H9 (cell line): ENCODE data around the gene NACC1. TPM values are rescaled to one million over a fixed set of nuclear protein-coding genes. Genes with fewer than 3 reads are reported as not detected.

Source experiments
- DNase-seq: peaks from one replicate; pipeline ENCODE4 v3.0.0-alpha.2; 2017
- H2AFZ ChIP-seq: one replicate; pipeline ENCODE4 v1.6.1; 2013; ENCODE audit warnings: mild to moderate bottlenecking, low read length, control low read depth, moderate library complexity
- H2AK5ac ChIP-seq: 2 replicates; pipeline ENCODE4 v1.6.1; 2013; ENCODE audit warnings: low read length, control low read depth, mixed read lengths; ENCODE audit not compliant: insufficient read length
- H2BK120ac ChIP-seq: one replicate; pipeline ENCODE4 v1.6.1; 2013; ENCODE audit warnings: low read depth, mild to moderate bottlenecking, low read length, control low read depth, inconsistent platforms; ENCODE audit not compliant: poor library complexity, severe bottlenecking
- H2BK12ac ChIP-seq: 2 replicates; pipeline ENCODE4 v1.6.1; 2013; ENCODE audit warnings: low read length, control low read depth, mixed read lengths, low read depth; ENCODE audit not compliant: insufficient read length
- H2BK15ac ChIP-seq: 2 replicates; pipeline ENCODE4 v1.6.1; 2013; ENCODE audit warnings: low read depth, low read length, control low read depth
- H2BK20ac ChIP-seq: one replicate; pipeline ENCODE4 v1.6.1; 2013; ENCODE audit warnings: low read depth, mild to moderate bottlenecking, low read length, control low read depth, inconsistent platforms; ENCODE audit not compliant: poor library complexity, severe bottlenecking
- H2BK5ac ChIP-seq: 2 replicates; pipeline ENCODE4 v1.6.1; 2013; ENCODE audit warnings: low read length, control low read depth, mixed read lengths; ENCODE audit not compliant: insufficient read length
- H3K14ac ChIP-seq: 2 replicates; pipeline ENCODE4 v1.6.1; 2013; ENCODE audit warnings: low read length, control low read depth; ENCODE audit not compliant: insufficient read depth
- H3K18ac ChIP-seq: 2 replicates; pipeline ENCODE4 v1.6.1; 2013; ENCODE audit warnings: low read depth, mild to moderate bottlenecking, mixed read lengths, low read length, control low read depth; ENCODE audit not compliant: insufficient read length
- H3K23ac ChIP-seq: 2 replicates; pipeline ENCODE4 v1.6.1; 2013; ENCODE audit warnings: low read length, control low read depth, mixed read lengths, low read depth; ENCODE audit not compliant: insufficient read length
- H3K23me2 ChIP-seq: 2 replicates; pipeline ENCODE4 v1.6.1; 2013; ENCODE audit warnings: low read depth, mild to moderate bottlenecking, mixed read lengths, low read length, control low read depth; ENCODE audit not compliant: insufficient read length, poor library complexity, severe bottlenecking
- H3K27ac ChIP-seq: 2 replicates; pipeline ENCODE4 v1.5.1; 2013; ENCODE audit warnings: low read length, control low read depth, mixed read lengths, low read depth; ENCODE audit not compliant: insufficient read length
- H3K27me3 ChIP-seq: 2 replicates; pipeline ENCODE4 v1.6.1; 2013; ENCODE audit warnings: low read length, control low read depth, inconsistent platforms; ENCODE audit not compliant: insufficient read depth
- H3K4ac ChIP-seq: 2 replicates; pipeline ENCODE4 v1.6.1; 2013; ENCODE audit warnings: low read depth, mild to moderate bottlenecking, control low read depth, inconsistent platforms, low read length, moderate library complexity
- H3K4me1 ChIP-seq: 2 replicates; pipeline ENCODE4 v1.6.1; 2013; ENCODE audit warnings: low read length, control low read depth, inconsistent platforms; ENCODE audit not compliant: insufficient read depth
- H3K4me2 ChIP-seq: 2 replicates; pipeline ENCODE4 v1.6.1; 2013; ENCODE audit warnings: low read length, control low read depth, mixed read lengths; ENCODE audit not compliant: insufficient read length, insufficient read depth
- H3K56ac ChIP-seq: 2 replicates; pipeline ENCODE4 v1.6.1; 2013; ENCODE audit warnings: low read depth, mild to moderate bottlenecking, mixed read lengths, low read length, control low read depth; ENCODE audit not compliant: insufficient read length
- H3K79me1 ChIP-seq: 2 replicates; pipeline ENCODE4 v1.6.1; 2013; ENCODE audit warnings: low read depth, mild to moderate bottlenecking, moderate library complexity, low read length, control low read depth, inconsistent platforms; ENCODE audit not compliant: insufficient read depth, poor library complexity, severe bottlenecking
- H3K79me2 ChIP-seq: 2 replicates; pipeline ENCODE4 v1.6.1; 2013; ENCODE audit warnings: low read length, control low read depth, inconsistent platforms; ENCODE audit not compliant: insufficient read depth
- H3K9ac ChIP-seq: 2 replicates; pipeline ENCODE4 v1.6.1; 2013; ENCODE audit warnings: low read length, control low read depth, mixed read lengths; ENCODE audit not compliant: insufficient read length; ENCODE audit errors: extremely low read depth
- H3K9me3 ChIP-seq: one replicate; pipeline ENCODE4 v1.6.1; 2013; ENCODE audit warnings: low read depth, low read length, inconsistent platforms; ENCODE audit not compliant: control insufficient read depth
- H3T11ph ChIP-seq: one replicate; pipeline ENCODE4 v1.6.1; 2013; ENCODE audit warnings: mild to moderate bottlenecking, low read length, control low read depth, inconsistent platforms
- H4K20me1 ChIP-seq: one replicate; pipeline ENCODE4 v1.6.1; 2013; ENCODE audit not compliant: control insufficient read depth, insufficient read length, insufficient read depth
- H4K5ac ChIP-seq: 2 replicates; pipeline ENCODE4 v1.6.1; 2013; ENCODE audit warnings: low read depth, mild to moderate bottlenecking, mixed read lengths, low read length, control low read depth; ENCODE audit not compliant: insufficient read length
- H4K8ac ChIP-seq: replicated peaks from 2 replicates; pipeline ENCODE4 v1.6.1; 2013; ENCODE audit warnings: low read length, control low read depth, mixed read lengths, low read depth; ENCODE audit not compliant: insufficient read length
- H4K91ac ChIP-seq: 2 replicates; pipeline ENCODE4 v1.6.1; 2013; ENCODE audit warnings: low read depth, mild to moderate bottlenecking, moderate library complexity, mixed read lengths, low read length, control low read depth; ENCODE audit not compliant: insufficient read length
- H3K27ac Mint-ChIP-seq, 3 experiments: 2 replicates in 2 of 3; 3 replicates in 1 of 3; pipeline ENCODE4 v1.8.0; 2020 to 2021; ENCODE audit warnings: mixed read lengths in 3 of 3, mild to moderate bottlenecking in 1 of 3, moderate library complexity in 1 of 3
- H3K27me3 Mint-ChIP-seq: 2 replicates; pipeline ENCODE4 v1.8.0; 2021; ENCODE audit warnings: low read depth, mild to moderate bottlenecking, moderate library complexity, mixed read lengths
- H3K36me3 Mint-ChIP-seq, 3 experiments: 2 replicates in 2 of 3; 3 replicates in 1 of 3; pipeline ENCODE4 v1.8.0; 2020 to 2021; ENCODE audit warnings: low read depth in 3 of 3, mixed read lengths in 3 of 3; ENCODE audit not compliant: insufficient read depth in 1 of 3
- H3K4me1 Mint-ChIP-seq, 2 experiments: 2 replicates each; pipeline ENCODE4 v1.8.0; 2020; ENCODE audit warnings: mixed read lengths in 2 of 2
- H3K4me3 Mint-ChIP-seq, 2 experiments: 2 replicates in 1 of 2; 3 replicates in 1 of 2; pipeline ENCODE4 v1.8.0; 2020 to 2021; ENCODE audit warnings: mild to moderate bottlenecking in 2 of 2, mixed read lengths in 2 of 2, moderate library complexity in 1 of 2
- H3K9me3 Mint-ChIP-seq, 2 experiments: 2 replicates in 1 of 2; 3 replicates in 1 of 2; pipeline ENCODE4 v1.8.0; 2020; ENCODE audit warnings: mild to moderate bottlenecking in 2 of 2, mixed read lengths in 2 of 2, moderate library complexity in 1 of 2
- CTCF ChIP-seq: fragments of 200-600 bp; sonication (generic); conservative IDR thresholded peaks from 3 replicates; pipeline ENCODE4 v1.8.0; 2021; ENCODE audit warnings: antibody characterized with exemption, mild to moderate bottlenecking
- WGBS: extraction: QIAGEN DNeasy Blood & Tissue Kit; methylation state at CpG from one replicate; pipeline ENCODE4 v1.1.7; 2013; ENCODE audit warnings: missing lambda C conversion rate, low lambda C conversion rate, mixed read lengths; ENCODE audit not compliant: insufficient read length; ENCODE audit errors: extremely low coverage; 5-methylcytosine and 5-hydroxymethylcytosine counted together
- total RNA-seq: library from RNA; stranded (reverse); gene quantifications from 2 replicates; pipeline ENCODE4 v1.2.1, GENCODE V29; 2021

The NACC1 gene
- total RNA-seq, 1 experiment from 2014 or later = 198 TPM

- Histone ChIP-seq H3K4me2 (no peak overlapping the region), H3K4me1 (no peaks in the 10 kb centered on the region), H2BK120ac (no peak overlapping the region), H3K27me3 (no peaks in the 10 kb centered on the region), H3K79me1 (no peaks in the 10 kb centered on the region), H3K23ac (no peak overlapping the region), H4K20me1 (no peaks in the 10 kb centered on the region), H2BK20ac (no peak overlapping the region), H4K5ac (no peak overlapping the region), H3K14ac (no peak overlapping the region), H3K23me2 (peaks cover 7% of the 10 kb centered on the region), H3K9me3 (no peaks in the 10 kb centered on the region), H2BK5ac (no peak overlapping the region), H3K27ac (no peak overlapping the region), H3K79me2 (peaks cover 7% of the 10 kb centered on the region; the same call in 1 of the 2 replicates), H3K4ac (no peak overlapping the region), H4K91ac (no peak overlapping the region), H3T11ph (no peak overlapping the region), H2BK15ac (no peak overlapping the region), H2AK5ac (no peak overlapping the region), H3K56ac (no peak overlapping the region), H3K18ac (no peak overlapping the region), H2AFZ (no peak overlapping the region), H4K8ac (no peak overlapping the region), H3K9ac (no peak overlapping the region), H2BK12ac (no peak overlapping the region)
- Mint-ChIP-seq H3K27me3 (no peaks in the 10 kb centered on the region), H3K36me3 (peaks cover 12 to 49% (median 38%) of the 10 kb centered on the region in 3 experiments; a peak in 6 of 7 replicates), H3K4me1 (peaks cover 11 to 13% of the 10 kb centered on the region in 2 experiments), H3K27ac (no peak overlapping the region), H3K9me3 (peaks cover 0 to 1% of the 10 kb centered on the region in 2 experiments; a peak in 2 of 5 replicates), H3K4me3 (no peak overlapping the region)
- no CpG with 5 or more reads among the region's 10 CpGs for WGBS
- TF ChIP-seq CTCF = no peak
- DNase-seq = no peak
Observed at GRCh38 chr19:13112555-13112954, 5.5 kb upstream of the NACC1 start.
